Ascending aorta (tissue), 2 donors: ENCODE results near the gene SYT1. TPM values are rescaled to one million over a fixed set of nuclear protein-coding genes. Genes with fewer than 3 reads are reported as not detected.

ENCODE experiments used
- DNase-seq, 2 donors: peaks; one replicate each; pipeline ENCODE4 v3.0.0-alpha.2; 2019; ENCODE audit warnings: low spot score in 2 of 2
- H3K27ac ChIP-seq, 2 donors: fragments of 200-600 bp; sonication (generic); one replicate each; pipeline ENCODE4 v1.5.1; 2016 to 2017; ENCODE audit warnings: mild to moderate bottlenecking in 1 of 2
- H3K27me3 ChIP-seq: fragments of 200-600 bp; sonication (generic); one replicate; pipeline ENCODE4 v1.5.1; 2017
- H3K36me3 ChIP-seq, 2 donors: fragments of 200-600 bp; sonication (generic); one replicate each; pipeline ENCODE4 v1.5.1; 2016
- H3K4me1 ChIP-seq, 2 donors: fragments of 200-600 bp; sonication (generic); one replicate each; pipeline ENCODE4 v1.5.1; 2016 to 2017; ENCODE audit warnings: mild to moderate bottlenecking in 1 of 2
- H3K4me3 ChIP-seq, 2 donors: fragments of 200-600 bp; sonication (generic); one replicate each; pipeline ENCODE4 v1.5.1; 2016 to 2017; ENCODE audit warnings: mild to moderate bottlenecking in 1 of 2
- H3K9me3 ChIP-seq, 2 donors: fragments of 200-600 bp; sonication (generic); one replicate each; pipeline ENCODE4 v1.5.1; 2016
- CTCF ChIP-seq, 3 experiments: fragments of 200-600 bp in 2 of 3; fragments of 450-650 bp in 1 of 3; sonication (generic) in 2 of 3; IDR thresholded peaks; one replicate each; pipeline ENCODE4 v1.5.1; 2016 to 2019; ENCODE audit warnings: antibody characterized with exemption in 3 of 3, mild to moderate bottlenecking in 1 of 3, moderate library complexity in 1 of 3
- intact Hi-C: fragments of 100-400 bp; cut with DNase I; formaldehyde crosslinking; loops from one replicate; pipeline ENCODE4 v1.15.1; 2023
- total RNA-seq: library from RNA; depleted of rRNA; stranded (reverse); fragments of >200 nt; gene quantifications from one replicate; pipeline ENCODE4 v1.1.0, GENCODE V29; 2016

Gene SYT1
- total RNA-seq, 1 donor from 2014 or later: 0.64 TPM

- Histone ChIP-seq H3K27ac (no peak overlapping the region), H3K27me3 (no peaks in the 10 kb centered on the region), H3K4me1 (no peaks in the 10 kb centered on the region), H3K36me3 (no peaks in the 10 kb centered on the region), H3K9me3 (peaks cover 0 to 2% of the 10 kb centered on the region in 2 donors), H3K4me3 (no peak overlapping the region)
- intact Hi-C loops: no loop called here
- DNase-seq: no peak
- no peak for TF ChIP-seq CTCF (IDR thresholded peaks at IDR 0.05)
These were observed 310.1 kb downstream of the SYT1 start for GRCh38 chr12:79174626-79175025.

- DNase-seq: no peak
- no peak overlapping the region for H3K27ac ChIP-seq
- intact Hi-C loops: no loop called here
- no peak overlapping the region for H3K4me3 ChIP-seq
- no peak for TF ChIP-seq CTCF (IDR thresholded peaks at IDR 0.05)
- no peaks in the 10 kb centered on the region for H3K4me1 ChIP-seq
- no peaks in the 10 kb centered on the region for H3K9me3 ChIP-seq
- no peaks in the 10 kb centered on the region for H3K36me3 ChIP-seq
- H3K27me3 ChIP-seq: no peaks in the 10 kb centered on the region
These were observed 318.4 kb downstream of the SYT1 start for GRCh38 chr12:79183003-79183402.

GRCh38 chr12:79183926-79184325 lies 319.4 kb downstream of the SYT1 start:
- intact Hi-C loops: no loop called here

GRCh38 chr12:79186506-79186905 lies 321.9 kb downstream of the SYT1 start:
- H3K4me3 ChIP-seq: no peak overlapping the region
- H3K36me3 ChIP-seq: no peaks in the 10 kb centered on the region
- H3K9me3 ChIP-seq: no peaks in the 10 kb centered on the region
- H3K27ac ChIP-seq: no peak overlapping the region
- no peak for TF ChIP-seq CTCF (IDR thresholded peaks at IDR 0.05)
- no peaks in the 10 kb centered on the region for H3K27me3 ChIP-seq
- intact Hi-C loops: no loop called here
- DNase-seq: no peak
- H3K4me1 ChIP-seq: no peaks in the 10 kb centered on the region

More at GRCh38 chr12:79183926-79184325, 319.4 kb downstream of the SYT1 start:
- no peak for TF ChIP-seq CTCF (IDR thresholded peaks at IDR 0.05)
- Histone ChIP-seq H3K27ac (no peak overlapping the region), H3K4me1 (no peaks in the 10 kb centered on the region), H3K4me3 (no peak overlapping the region), H3K9me3 (no peaks in the 10 kb centered on the region), H3K27me3 (no peaks in the 10 kb centered on the region), H3K36me3 (no peaks in the 10 kb centered on the region)
- no peak for DNase-seq

- Histone ChIP-seq H3K4me3 (no peak overlapping the region), H3K27me3 (no peaks in the 10 kb centered on the region), H3K4me1 (no peaks in the 10 kb centered on the region), H3K36me3 (no peaks in the 10 kb centered on the region), H3K27ac (no peak overlapping the region), H3K9me3 (no peaks in the 10 kb centered on the region)
- TF ChIP-seq CTCF (IDR thresholded peaks at IDR 0.05): no peak
- intact Hi-C loops: no loop called here
- DNase-seq: no peak
These were observed 322.5 kb downstream of the SYT1 start for GRCh38 chr12:79187032-79187431.

GRCh38 chr12:79191391-79191790 lies 326.8 kb downstream of the SYT1 start:
- Histone ChIP-seq H3K27me3 (no peaks in the 10 kb centered on the region), H3K27ac (no peak overlapping the region), H3K9me3 (no peaks in the 10 kb centered on the region), H3K36me3 (no peaks in the 10 kb centered on the region), H3K4me1 (no peaks in the 10 kb centered on the region), H3K4me3 (no peak overlapping the region)
- intact Hi-C loops: no loop called here
- DNase-seq: no peak
- TF ChIP-seq CTCF (IDR thresholded peaks at IDR 0.05): no peak
